GM19467 (cell line): Measurements from ENCODE around the gene ITIH4.

ENCODE experiments used
- ATAC-seq: cut with Tn5 transposase; IDR thresholded peaks from one replicate; pipeline ENCODE4 v1.9.1; 2021; ENCODE audit warnings: mild to moderate bottlenecking, moderate library complexity; ENCODE audit not compliant: unreplicated experiment

Gene ITIH4

DNA sequence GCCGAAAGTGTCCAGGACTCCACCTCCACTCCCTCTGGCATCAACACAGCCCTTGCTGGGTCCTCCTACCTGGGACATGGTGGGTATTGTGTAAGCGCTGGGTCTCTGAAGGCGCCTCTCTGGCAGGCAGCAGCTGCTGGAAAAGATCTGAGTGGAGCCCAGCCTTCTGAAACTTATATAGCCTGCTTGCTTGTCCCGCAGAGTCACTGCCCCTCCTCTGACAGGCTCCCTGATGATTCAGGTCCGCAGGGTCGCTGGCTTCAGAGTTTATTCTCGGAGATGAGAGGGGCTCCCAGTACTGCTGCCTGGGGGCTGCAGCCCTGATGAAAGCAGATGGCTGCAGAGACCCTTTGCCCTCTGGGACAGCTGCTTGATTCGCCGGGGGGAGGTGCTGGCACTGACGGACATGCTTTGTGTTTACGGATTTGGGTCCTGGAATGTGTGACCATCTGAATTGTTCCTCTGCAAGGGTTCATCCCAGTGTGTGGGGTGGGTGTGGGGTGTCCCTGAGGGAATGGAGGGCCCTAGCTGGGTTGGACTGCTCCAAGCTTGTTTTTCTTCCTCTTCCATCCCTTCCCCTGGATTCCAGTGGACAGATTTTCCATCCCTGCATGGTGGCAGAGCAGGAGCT is 4.5 kb upstream of the ITIH4 start, which contains the start of gene MUSTN1:
TSS of gene MUSTN1 (minus strand) at position 149 of the 631 bp plus-strand sequence. CDS start at position 78, 71 bp downstream.
- ATAC-seq = no peak

DNA sequence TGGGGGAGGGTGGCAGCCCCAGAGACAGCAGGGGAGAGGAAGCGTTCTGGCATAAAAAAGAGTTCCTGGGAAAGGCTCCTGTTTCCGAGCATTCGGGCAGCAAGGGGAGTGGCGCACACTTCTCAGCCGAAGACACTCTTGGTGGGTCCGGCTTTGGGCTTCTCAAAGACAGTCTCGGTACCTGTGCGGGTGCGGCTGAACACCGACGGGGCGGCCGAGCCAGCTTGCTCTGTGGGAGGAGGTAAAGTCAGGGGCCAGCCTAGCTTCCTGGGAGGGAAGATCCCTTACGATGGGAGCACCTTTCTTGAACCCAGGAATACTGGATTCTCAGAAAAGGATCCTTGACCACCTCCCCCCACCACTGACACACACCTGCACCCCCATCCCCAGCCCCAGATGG is 2.7 kb upstream of the ITIH4 start:
- ATAC-seq = no peak

DNA sequence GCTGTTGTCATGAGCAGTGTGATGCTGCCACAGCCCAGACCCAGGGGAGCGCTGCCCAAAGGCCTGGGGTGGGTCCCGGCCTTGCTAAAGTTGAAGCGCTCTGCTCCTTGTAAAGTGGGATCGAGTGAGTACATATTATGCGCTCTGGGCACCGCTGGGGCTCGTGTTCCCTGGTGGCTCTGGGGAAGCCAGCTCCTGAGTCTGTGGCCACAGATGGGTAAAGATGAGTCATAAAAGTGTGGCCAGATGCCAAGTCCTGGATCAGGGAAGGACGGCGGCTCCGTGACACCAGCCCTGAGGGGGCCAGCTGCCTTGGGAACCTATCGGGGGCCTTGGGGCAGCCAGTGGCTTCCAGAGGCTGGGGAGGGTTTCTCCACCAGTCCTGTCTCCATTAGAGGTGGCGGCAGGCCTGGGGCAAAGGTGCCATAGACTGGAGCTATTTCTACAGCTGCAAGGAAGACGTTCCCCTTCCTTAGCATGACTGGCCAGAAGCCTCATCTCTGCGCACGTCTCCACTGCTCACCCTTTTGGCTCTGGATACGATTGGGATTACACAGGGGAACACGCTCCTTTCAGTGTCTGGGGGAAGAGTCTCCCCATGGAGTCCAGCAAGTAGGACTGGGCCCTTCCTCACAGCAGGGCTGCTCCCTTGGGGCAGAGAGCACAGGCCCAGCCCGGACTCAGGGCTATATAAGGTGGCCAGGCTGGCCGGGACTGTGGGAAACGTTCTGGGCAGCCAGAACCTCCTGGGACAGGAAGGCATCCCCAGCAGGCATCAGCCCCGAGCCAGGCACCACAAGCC is 1.2 kb upstream of the ITIH4 start:
- ATAC-seq = no peak

DNA sequence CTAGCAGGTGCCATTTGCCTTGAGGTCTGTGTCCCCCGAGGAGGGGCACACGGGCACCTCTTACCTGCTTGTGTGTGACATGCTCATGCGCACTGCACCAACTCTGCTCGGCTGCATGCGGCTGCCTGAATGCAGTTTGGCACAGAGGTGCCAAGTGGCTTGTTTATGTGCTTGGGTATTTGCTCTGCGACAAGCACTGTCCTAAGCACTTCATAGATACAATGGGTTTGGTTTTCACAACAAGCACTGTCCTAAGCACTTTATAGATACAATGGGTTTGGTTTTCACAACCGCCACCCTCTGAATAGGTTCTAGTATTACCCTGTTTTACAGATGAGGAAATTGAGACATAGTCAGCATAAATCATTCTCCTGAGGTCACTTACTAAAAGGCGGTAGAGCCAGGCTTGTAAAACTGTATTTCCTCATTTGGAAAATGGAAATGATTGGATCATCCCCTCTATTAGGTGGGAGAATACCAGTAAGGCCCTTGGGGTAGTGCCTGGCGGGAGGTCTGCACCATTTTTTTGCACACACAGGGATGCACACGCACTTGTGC is 487 bp downstream of the ITIH4 start:
- no peak for ATAC-seq

DNA sequence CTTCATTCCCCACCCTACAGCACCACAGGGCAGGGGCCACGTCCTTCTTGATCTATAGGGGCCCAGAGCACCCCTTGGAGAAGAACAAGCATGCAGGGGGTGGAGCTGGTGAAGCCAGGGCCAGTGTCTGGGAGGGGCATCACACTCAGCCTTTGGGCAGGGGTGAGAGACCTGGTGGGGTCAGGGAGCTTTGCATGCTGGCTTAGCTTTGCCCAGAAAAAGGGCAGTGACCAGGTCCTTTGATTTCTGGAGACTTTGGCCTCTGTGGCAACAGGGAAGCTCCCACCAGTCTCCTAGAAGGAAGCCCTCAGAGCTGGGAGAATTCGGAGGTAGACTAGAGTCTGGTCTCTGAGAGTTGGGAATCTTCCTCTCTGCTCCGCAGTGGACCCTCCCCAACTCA is 990 bp downstream of the ITIH4 start:
- no peak for ATAC-seq

DNA sequence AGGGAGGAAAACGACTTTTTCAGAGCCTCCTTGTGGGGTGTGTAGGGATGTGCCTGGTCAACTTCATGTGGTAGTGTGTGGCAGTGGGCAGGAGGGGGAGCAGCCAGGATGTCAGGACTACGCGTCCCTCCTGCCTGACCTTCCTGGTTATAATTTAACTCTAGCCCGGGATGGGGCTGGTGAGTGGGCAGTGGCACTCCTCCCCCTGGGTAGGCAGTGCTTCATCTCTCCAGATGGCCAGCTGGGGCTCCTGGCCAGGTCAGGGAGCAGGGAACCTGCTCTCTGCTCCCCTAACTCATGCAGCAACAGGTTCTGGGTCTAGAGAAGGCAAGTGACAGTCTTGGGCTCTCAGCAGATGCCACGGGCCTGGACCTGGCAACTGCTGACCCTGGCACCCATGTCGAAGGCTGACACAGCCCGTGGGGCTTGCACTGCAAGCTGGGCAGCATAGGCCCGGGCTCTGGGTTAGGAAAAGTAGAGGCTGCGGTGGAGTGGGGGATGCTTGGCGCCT is 2.6 kb downstream of the ITIH4 start:
- no peak for ATAC-seq

DNA sequence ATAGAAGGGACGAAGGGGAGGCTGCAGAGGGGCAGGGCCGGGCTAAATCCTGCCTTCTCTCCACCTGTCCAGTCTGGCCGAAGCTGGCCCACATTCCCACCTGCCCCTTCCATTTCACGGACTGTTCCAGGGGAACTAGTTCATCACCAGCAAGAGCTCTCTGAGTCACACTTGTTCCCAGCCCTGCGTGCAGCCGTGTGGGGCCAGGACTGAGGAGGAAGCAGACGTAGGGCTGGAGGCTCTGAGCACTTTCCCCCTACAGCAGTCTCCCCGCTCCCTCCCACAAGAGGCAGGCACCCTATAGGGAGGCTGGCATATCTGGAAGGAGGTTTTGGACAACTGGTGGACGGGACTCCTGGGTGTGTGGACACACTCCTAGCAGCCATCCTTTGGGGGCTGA is 3.0 kb downstream of the ITIH4 start:
- ATAC-seq = no peak

DNA sequence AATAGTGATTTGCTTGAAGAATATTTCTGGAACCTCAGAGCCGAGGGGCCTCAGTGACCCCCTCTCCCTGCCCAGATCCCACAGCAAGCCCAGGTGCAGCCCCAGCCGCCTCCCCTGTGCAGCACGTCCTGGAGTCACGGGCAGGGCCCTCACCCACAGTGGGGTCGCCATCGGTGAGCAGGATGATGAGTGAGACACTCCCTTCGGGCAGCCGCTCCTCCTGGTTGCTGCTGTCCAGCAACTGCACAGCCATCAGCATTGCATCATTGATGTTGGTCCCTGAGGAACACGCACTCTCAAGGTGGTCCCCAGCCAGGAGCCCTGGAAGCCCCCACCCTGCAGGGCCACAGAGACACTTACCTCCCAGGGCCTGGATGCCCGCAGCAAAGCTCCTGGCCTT is 6.4 kb downstream of the ITIH4 start:
- ATAC-seq = no peak

DNA sequence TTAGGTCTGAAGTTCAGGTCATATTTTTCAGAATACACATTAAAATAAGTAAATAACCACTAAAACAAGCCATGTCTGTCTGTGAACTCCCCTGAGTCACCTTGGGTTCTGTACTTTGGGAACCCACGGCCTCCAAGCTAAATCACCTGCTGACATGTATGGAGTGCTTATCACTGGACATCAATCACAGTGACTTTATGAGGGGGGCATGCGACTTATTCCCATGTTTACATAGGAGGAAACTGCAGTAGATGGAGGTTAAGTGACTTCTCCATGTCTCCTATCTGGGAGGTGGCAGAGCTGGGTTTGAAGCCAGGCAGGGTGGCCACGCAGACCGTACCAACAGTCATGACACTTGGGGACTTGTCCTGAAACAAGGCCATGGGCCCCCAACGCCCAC is 8.1 kb downstream of the ITIH4 start:
- no peak for ATAC-seq

DNA sequence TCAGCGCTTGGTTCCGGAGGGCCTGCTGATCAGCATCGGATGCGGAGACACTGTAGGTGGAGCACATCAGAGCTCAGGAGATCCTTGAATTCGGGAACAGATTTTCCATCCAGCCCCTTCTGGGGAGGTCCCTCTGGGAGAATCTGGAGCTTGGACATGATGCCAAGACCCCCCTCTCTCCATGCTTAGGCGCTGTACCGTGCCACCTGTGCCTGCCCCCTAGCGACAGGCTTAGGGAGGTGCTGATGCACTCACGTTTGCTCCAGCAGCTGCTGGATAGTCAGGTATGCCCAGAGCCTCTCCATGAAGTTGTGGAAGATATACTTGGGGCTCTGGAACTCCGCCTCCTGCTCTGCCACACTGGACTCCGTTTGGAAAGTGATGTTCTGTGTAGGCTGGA is 9.7 kb downstream of the ITIH4 start:
- ATAC-seq = no peak

DNA sequence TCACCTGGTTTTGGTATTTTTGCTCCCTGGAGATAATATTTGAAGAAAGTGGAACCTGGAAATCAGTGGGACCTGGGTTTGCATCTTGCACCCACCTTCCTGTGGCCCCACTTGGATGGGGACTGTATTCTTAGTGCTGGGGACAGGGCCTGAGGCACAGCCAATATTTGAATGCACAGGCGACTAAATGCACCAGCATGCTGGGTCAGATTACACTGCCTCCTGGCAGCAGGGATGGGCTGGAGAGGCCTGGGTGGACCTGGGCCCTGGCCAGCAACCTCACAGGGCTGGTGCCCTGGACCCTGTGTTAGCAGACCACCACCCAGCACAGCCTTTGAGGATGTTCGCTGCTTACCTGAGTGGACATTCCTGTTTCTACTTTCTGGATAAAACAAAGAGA is 10.5 kb downstream of the ITIH4 start:
- no peak for ATAC-seq

DNA sequence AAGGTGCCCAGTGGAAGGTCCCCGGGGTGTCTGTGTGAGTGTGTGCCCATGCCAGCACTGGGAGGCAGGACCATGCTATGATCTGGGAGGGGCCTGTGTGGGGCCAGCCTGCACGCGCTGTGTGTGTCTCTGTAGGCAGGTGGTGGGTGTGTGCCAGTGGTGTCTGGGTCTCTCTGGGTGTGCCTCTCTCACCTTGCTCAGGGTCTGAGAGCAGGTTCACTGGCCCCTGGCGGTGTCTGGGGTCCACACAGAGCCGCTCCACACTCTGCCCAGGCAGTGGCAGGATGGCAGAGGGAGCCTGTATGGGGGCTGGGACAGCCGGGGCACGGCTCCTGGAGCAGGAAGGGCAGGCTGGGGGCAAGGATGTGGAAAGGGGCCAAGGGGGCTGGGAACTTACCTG is 12.6 kb downstream of the ITIH4 start:
- ATAC-seq = no peak

DNA sequence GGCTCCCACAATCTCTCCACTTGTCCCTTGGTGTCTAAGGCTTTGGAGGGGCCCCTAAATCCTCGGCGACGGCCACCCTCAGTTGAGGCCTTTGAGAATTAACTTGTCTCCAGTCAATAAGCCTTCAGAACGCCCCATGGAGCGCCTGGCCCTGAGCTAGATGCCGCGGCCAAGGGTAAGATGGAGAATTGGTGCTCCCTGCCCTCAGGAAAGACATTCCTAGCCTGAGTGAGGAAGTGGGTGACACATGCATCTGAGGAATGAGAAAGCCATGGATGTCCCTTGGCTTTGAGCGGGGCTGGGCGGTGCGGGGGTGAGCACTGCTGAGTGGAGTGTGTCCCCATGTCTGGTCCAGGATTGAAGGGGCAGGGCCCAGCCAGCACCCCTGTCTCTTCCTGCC is 13.3 kb downstream of the ITIH4 start:
- ATAC-seq = no peak

DNA sequence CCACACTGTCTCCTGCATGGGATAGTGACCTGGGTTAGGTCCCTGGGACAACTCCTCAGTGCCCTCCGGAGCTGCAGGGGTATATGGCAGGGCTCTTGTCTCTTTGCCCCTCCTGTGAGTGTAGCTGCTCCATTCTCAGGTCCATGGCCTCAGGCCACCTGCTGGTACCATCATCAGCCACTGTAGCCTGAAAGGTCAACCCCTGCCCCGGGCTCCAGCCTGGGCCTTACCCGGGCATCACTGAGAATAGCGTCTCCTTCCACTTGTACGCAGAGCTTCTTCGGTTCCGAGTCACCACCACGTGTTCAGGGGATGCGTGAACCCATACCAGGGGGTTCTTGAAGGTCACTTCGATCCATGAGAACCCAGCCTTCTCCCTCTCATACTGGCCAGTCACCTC is 13.8 kb downstream of the ITIH4 start:
- no peak for ATAC-seq

DNA sequence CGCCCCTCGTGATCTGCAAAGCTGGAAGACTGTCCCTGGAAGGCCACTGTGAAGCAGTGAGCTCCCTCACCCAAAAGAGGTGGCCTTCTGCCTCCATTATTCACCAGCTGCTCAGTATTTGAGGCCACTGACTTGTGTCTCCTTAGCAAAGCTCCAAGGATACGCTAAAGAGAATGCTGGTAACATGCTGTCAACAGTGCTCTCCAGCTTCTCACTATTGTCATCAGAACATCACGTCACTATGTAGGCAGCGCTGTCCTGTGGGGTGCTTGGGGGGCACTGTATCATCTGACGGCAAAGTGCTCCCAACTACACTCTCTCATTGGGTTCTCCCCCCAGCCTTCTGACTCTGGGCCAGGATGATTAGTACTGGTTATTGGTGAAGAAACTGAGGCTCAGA is 14.3 kb downstream of the ITIH4 start:
- no peak for ATAC-seq

DNA sequence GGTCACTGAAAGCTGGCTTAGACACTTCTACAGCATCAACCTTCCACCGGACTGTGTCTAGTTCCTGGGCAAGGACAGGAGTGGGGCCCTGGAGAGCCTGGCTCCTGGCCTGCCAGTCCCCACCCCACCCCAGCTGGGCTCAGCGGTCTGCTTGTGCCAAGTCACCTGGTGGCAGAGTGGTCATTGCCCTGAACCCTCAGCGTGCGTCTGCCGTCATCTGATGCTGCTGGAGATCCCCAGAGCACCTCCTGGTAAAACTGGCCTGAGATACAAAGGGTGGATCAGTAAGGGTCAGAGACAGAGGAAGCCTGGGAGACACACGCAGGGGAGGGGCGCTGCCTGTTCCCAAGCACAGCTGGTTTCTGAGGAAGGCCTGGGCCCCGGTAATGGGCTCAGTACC is 16.7 kb downstream of the ITIH4 start:
- ATAC-seq = no peak

DNA sequence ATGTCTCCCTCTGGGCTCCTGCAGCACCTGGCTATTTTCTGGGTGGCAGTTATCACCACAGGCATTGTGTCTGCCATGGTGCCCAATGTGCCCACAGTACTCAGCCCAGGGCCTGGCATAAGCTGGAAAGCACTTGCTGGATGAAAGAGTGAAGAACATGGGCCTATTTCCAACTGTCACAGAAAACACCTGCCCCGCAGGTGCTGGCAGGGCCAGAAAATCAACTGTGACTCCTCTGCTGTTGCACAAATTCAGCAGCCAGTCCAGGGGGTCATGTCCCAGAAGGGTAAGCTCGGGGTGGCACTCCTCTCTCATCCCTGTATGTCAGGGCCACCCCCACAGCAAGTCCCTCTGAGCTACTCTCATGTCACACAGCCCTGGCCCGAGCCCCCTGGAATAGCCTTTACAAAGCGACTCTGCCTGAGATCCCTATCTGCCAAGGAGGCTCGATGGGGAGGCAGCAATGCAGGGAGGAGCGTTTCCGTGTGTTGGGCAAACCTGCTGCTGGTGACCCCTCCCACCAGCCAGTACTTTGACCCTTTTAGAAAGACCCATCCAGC is 18.9 kb downstream of the ITIH4 start:
- ATAC-seq = no peak

DNA sequence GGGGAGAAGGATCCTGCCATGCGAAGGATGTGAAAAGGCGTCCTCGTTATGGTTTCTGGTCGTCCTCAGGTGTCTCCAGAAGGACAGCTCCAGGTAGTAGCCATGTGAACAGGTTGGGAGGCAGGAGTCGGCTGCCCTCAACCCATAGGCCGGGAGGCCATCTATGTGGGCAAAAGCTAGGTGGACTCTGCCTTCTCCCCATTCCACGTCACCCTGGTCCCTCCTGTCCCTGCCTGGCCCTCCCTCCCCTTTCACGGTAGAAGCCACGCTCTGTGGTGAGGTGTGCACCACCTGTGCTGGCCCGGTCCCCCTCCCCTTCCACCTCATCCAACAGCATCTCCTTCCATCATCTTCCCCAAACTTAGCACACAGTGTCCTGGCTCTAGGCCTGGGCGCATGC is 19.5 kb downstream of the ITIH4 start:
- no peak for ATAC-seq

DNA sequence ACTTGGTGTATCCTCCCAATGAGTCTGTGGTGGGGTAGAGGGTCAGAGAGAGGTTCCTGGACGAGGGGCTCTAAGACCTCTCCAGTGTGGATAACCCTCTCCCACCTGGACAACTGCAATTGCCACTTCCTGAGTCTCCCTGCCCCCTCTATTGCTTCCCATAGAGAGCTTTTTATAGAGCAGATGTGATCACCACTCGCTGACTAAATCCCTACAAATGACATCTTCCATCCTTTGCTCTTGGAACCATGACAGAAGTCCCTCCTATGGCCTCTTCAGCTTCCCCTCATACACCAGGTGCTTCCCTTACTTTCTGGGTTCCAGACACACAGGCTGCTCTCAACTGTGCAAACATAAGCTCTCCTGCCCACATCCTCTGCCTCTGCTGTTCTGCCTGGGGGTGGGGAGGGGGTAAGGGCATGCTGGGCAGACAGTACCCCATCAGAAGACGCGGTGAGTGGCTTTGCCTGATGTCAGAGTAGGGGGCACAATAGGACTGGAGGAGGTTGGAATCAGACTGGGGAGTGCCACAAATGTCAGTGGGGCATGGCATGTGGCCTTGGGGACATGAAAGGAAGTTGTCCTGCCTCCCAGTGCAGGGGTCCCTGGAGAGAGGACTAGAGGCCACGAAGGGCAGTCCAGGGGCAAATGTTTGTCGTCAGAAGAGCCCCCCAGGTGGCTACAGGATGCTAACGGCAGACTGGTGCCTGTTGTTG is 20.7 kb downstream of the ITIH4 start:
- ATAC-seq = no peak

DNA sequence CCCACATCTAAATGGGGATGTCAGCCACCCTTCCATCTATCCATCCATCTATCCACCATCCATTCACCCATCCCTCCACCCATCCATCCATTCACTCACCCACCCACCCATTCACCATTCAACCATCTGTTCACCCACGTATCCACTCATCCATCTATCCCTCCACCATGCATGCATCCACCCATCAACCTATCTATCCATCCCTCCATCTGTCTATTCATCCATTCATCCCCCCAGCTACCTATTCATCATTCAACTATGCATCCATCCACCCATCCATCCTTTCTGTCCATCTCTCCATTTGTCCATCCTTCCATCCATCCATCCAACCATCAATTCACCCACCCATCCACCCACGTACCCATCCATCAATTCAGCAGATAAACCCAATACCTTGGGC is 21.3 kb downstream of the ITIH4 start:
- ATAC-seq = no peak
